NCI-H187 (cell line): ENCODE measurements around the gene ACACB.

Experiments
- DNase-seq, 2 experiments: peaks; one replicate each; lab custom pipeline; 2025; lab: John Stamatoyannopoulos, UW

ACACB gene

DNA sequence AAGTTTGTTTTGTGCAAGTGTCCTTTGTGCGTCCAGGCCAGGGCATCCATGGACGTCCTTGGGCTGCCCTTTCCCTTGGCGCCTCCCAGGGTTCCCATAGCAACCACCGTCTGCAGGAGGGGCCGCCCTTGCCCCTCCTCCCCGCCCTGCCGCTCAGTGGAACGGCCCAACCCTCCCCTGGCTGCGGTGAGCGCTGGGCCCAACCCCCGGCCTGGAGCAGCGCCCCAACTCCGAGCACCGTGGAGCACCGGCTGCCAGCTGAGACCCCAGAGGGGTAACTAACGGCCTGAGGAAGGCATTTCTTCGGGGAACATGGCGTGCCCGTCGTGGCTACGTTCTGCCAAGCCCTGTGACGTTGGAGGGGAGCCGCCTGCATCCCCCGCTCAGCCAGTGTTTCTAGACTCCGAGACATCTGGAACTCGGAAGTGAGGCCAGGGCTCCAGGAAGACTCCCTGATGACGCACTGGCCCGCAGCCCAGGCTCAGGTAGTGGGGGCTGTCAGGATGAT is 5.3 kb upstream of the ACACB start:
- DNase-seq, result no peak

DNA sequence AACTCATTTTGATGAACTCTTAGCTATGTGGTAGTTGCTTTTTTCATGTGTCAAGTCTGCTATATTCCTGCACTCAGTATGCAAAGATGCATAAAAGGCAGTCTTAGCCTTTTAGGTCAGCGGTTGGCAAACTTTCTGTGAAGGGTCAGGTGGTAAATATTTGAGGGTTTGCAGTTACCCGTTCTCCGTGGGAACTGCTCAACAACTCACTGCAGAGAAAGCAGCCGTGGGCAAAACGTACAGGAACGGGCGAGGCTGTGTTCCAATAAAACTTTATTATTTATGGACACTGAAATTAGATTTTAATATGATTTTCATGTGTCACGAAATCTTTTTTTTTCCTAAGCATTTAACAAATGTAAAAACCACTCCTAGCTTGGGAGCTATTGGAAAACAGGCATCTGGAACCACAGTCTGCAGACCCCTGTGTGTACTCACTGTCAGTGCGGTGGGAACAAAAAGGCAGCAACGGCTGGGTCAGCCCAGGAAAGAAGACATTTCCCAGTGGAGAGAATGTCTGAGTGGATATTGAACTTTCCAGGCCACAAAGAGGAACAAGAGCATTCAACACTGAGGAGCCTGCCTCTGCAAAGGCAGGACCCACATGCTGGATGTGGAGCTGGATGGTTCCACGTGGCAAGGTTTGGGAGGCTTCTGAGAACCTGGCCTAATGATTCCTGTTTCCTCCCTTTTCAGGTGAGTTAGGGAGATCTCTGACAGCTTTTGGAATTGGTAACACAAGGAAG is 3.5 kb upstream of the ACACB start:
- no peak for DNase-seq

DNA sequence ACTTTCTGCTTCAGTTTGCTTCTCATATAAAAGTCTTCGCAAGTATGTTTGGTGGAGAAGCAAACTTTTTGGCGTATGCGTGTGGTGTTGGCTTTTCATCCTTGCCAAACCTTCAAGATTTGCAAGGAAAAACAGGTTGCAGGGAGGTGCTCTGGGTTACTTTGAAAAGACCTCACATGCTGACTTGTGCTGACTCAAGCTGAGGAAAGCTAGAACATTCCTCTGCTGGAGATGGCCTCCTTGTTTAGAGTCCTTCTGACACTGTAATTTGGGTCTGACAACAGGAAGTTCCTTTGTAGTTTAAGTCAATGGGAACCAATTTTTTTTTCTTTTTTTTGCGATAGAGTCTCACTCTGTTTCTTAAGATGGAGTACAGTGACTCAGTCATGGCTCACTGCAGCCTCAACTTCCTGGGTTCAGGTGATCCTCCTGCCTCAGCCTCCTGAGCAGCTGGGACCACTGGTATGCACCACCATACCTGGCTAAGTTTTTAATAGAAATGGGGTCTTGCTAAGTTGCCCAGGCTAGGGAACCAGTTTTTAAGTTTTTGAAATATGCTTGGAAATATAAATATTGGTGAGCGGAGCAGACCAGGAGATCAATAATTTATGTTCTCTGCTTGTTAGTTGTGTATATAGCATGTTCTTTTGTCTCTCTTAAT is 2.6 kb upstream of the ACACB start:
- DNase-seq, result no peak

DNA sequence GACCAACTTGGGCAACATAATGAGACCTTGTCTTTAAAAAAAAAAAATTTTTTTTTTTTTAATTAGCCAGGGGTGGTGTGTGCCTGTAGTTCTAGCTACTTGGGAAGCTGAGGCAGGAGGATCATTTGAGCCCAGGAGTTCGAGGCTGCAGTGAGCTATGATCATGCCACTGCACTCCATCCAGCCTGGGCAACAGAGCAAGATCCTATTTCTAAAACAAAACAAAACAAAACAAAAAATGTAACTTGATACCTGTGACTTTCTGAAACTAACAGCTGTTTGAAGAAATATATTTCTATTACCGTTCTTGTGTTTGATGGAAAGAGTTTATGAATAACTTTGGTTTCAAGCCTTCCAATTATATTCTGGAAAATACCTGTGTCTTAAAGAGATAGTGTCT is 1.7 kb upstream of the ACACB start:
- DNase-seq, result no peak

DNA sequence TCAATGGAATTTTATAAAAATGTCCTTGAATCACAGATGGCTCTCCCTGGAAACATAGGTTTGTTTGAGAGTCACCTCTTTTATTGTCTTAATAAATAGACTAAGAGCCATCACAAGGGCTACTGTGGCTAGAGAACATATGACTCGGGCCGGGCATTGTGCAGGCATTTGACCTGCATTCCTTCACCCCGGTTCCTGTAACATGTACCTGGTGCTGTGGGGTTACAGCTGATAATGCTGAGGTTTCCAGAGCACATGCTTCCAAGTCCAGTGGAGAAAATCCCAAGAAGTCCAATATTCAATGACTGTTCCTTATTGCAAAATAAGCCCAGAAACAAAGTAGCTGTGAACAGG is 1.0 kb upstream of the ACACB start:
- DNase-seq, result no peak

DNA sequence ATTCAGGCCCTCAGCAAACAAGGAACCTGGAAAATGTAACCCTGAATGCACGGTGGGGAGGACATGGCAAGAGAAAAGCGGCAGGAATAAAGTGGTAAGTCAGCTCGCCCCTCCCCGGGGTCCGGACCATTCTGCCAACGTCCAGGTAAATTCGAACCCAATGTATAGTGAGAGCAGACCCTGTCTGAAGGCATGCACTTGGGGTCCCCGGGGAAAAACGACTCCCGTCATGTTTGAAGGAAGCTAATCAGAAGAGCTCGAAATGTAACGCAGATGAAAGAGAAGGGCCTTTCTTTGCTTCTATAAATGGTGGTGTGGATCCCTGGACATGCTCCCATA is 193 bp downstream of the ACACB start:
- DNase-seq, result no peak

DNA sequence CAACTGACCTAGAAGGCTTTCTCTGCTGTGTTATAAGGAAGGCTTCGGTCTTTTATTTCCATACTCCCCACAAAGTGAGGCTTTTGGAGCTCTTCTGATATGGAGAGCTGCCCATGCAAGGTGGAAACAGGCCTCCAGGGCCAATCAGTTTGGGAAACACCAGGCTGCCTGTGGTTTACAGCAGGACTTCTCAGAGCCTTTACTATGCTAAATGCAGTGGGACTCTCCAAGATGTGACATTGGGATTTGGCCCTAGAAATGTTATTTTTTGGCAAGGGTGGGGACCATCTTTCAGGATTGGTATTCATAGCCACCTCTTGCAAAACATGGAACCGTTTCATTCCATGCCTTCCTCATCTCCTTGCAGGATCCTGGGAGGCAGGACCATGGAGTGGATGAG is 3.7 kb downstream of the ACACB start:
- DNase-seq, result no peak

DNA sequence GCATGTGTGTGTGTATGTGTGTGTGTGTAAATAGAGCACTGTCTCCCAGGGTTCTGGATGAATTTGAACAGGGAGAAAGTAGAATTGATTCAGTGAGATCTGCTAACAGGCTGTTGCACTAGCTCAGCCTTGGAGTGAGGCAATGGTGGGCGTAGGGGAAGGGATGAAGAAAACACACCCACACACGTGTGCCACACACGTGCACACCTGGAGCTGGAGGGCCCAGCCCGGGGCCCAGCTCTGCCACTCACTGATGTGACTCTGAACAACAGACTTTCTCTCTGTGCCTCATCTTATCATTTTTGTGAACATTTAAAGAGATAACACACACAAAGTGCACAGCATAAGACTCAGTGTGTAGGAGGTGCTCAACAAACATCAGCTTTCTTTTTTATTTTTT is 4.2 kb downstream of the ACACB start:
- no peak for DNase-seq

DNA sequence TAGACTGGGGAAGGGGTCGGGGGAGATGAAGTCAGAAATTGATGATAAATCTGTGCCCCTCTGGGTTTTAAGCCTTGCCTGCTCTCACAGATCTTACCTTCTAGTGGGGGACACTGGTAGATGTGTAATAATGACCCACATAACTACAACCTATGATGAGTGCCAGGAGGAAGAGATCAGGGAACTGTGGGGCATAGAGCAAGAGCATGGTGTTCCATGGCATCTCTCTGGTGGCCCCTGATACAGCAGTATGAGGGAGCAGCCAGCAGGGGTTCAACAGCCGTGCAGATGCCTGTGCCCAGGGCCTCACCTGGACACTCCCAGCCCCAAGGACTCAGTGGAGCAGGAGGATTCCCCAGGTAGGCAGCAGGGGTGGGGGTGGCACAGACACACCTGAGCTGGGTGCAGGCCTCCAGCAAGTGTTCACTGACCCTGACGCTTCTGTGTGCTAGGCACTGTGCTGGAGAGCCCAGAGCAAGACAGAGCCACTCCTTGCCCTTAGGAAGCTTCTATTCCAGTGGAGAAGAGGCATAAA is 5.0 kb downstream of the ACACB start:
- DNase-seq, result no peak

DNA sequence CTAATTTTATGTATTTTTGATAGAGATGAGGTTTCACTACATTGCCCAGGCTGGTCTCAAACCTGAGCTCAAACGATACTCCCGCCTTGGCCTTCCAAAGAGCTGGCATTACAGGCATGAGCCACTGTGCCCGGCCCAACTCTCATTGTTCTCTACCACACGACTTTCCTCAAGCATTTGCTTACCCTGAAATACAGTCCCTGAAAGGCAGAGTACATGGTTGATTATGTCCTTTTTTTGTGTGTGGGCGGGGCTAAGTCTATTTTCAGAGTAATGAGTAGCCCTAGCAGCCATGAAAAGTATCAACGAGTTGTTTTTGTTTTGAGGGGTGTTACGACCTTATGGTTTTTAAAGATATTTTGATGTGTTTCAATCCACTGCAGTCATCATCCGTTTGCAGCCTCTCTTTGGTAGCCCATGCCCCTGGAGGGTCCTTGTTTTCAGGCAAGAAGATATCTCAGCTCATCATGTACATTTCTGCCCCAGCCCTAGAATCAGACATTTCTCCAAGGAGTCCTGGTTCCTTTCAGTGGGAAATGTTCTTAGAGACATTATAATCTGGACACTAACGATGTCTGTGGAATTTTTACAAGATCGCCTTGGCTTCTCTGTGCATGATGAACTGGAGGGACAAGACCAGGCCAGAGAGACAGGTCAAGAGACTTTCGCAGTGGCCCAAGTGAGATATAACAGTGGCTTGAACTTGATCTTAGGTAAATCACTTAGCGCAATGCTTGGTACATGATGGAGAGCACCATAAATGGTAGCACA is 8.7 kb downstream of the ACACB start:
- no peak for DNase-seq

DNA sequence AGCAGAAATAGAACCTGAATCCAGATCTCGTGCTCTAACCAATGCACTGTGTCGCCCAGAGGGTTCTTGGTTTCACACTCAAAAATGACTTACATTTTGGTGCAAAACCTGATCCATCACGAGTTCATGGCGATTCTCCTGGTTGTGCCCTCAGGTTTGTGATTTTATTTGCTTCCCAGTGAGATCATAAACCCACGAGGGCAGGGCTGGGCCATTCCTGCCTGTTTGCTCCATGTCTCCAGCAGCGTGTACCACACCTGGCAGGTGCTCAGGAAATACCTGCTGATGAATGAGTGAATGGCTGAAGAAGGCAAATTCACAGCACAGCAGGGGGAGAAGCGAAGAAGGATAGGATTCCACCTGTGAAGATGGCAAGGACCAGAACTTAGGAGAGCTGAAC is 9.4 kb downstream of the ACACB start:
- no peak for DNase-seq

DNA sequence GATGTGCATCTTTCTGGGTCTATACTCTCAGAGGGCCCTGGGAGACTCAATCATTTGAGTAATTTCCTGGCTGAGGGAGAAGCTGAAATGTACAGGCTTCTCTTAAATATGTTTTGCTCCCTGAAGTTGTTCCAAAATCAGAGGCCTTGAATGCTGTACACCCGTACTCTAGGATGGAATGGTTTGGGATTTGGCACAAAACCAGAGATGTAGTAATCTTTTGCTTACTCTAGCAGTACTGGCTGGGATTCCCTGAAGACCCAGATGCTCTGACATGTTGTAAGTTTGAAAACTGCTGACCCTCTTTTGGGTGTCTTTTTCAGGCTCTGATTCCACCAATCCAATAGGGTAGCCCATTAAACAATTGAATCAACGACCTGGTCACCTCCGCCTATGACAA is 10.4 kb downstream of the ACACB start:
- DNase-seq, result no peak

DNA sequence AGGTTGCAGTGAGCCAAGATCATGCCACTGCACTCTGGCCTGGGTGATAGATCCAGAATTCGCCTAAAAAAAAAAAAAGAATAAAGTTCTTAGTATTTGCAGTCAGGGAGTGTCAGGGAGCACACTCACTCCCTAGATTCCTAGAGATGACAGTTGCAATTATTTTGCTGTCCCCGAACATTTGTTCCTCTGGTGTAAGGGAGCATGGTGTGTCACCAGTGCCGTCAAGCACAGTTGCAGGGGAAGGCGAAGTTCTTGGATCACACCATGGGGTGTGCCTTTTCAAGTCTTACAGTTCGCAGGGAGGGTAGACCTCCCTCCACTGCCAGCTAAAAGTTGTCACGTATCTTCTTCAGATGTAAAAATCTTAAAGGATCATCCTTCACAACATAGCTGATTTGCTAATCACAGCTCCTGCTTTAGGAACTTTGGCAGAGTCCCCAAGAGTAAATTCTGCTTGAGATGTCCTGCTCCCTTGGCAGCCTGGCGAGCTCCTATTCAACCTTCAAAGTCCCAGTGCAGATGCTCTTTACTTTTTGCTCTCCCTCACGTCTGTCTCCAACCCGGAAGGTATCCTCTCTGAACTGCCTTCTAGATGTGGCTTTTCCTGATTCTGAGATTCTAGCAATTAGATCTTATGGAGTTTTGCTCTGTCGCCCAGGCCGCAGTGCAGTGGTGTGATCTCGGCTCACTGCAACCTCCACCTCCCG is 11.3 kb downstream of the ACACB start:
- DNase-seq, result no peak

DNA sequence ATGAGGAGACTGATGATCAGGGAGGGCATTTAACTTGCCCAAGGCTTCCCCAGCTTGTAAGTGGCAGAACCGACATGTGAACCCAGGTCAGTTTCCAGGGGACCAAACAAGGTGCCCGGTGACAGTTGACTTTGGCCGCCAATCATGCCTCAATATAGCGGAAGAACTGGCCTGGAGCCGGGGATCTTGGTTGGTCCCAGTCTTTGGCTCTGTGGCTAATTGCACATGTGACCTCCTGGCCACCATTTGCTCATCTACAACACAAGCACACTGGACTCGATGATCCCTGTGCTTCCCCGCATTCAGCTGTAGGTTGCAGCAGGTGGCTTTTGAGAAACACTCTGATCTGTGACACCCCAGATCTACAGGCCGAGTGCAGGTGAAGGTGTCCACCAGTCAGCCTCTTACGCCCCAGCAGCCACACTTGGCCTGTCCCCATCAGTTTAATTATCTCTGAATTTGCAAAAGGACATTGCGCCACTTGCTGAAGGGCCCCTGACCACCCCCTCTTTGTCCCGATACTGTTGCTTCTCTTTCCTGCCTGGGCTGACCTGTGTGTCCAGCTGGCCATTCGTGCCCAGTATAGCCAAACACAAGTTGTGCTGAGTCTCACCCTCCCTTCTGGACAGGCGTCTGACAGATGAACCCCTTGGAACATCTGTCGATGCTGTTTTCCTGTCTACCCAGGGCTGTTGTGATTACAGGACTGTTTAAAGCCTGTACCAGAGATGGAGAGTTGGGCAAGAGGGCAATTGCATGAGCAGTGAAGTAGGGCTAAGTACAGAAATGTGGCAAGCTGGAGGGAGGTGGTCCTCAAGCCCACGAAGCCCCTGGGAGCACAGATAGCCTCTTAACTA is 14.1 kb downstream of the ACACB start:
- DNase-seq, result no peak

DNA sequence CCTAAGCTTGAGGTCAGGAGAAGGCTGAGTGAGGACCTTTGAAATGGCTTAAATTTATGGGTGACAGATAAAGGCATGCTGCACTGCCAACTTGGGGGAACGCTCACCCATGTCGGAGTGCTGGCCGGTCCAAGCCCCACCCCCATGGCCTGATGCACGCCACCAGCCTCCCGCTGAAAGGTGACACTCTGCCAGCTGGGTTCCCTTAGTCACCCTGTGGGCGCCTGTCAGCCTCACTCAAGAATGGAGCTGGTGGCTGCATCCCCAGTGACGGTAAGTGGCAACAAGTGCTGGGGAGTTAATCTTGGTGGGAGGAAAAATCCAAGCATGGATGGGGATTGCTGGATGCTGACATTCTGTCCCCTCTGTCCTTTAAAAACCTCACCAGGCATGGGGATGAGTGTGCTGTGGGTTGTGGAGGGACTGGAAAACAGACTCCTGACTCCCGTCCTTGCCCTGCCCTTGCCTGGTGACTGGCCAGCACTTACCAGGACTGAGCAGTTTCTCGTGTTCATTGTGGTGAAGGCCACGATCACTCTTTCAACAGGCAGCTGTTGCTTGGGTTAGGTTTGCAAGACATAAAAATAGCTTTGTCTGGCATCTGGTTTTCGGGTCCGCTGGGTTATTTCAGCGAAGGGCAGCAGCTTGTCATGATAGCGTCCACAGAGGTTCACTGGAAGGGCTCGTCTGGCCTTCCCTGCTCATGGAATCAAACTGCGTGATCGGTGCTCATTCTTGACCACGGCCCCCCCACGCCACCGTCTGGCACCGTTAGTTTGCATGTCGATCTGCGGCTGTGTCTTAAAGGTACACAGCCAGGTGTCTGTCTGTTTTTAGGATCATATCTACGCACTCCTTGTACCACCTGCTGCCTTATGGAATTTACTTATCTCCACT is 15.0 kb downstream of the ACACB start:
- no peak for DNase-seq

DNA sequence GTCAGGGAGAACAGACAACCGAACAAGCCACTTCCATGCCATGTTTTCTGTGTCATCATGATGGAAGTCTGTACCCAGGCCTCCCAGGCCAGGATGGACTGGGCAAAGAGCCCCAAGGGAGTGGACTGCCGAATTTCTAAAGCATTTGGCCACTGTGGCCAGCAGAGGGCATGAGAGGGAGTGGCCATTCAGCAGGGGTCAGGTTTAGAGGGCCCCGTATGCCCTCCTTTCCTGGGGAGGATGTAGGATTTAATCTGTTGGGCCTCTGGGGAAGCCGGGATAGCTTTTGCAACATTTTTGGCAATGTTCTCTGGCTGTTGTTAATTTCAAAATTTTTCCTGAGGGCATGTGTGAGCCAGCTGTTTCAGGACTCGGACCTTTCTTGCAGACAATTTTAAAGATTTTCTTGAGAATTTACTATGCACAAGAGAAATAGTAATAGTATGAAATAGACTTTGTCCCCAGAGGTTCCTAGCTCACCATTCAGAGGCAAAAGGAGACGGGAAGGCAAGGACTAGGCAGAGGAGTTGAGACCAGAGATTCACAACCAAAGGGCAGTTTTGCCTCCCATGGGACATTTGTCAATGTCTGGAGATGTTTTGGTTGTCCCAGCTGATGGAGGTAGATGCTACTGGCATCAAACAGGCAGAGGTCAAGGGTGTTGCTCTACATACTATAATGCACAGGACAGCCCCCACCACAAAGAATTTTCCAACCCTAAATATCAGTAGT is 18.0 kb downstream of the ACACB start:
- DNase-seq, result no peak

DNA sequence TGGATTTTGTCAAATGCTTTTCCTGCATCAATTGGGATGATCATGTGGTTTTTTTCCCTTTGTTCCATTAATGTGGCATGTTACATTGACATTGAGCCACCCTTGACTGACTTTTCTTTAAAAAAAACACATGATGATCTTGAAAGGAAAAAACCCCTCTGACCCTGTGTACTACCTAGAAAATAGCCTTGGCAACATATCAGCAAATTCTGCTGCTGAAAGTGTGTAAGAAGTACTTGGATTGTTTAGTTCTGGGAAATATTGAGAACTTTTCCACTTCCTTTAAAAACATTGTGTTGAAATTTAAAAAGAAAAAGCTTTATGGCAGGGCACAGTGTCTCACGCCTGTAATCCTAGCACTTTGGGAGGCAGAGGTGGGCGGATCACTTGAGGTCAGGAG is 20.7 kb downstream of the ACACB start:
- DNase-seq, result no peak

DNA sequence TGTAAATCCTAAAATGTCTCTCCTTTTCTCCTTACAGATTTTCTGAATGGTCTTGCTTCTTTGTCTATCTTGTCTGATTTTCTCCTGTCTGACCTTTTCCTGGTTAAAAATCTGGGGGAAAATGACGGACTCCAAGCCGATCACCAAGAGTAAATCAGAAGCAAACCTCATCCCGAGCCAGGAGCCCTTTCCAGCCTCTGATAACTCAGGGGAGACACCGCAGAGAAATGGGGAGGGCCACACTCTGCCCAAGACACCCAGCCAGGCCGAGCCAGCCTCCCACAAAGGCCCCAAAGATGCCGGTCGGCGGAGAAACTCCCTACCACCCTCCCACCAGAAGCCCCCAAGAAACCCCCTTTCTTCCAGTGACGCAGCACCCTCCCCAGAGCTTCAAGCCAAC is 23.0 kb downstream of the ACACB start:
- no peak for DNase-seq

DNA sequence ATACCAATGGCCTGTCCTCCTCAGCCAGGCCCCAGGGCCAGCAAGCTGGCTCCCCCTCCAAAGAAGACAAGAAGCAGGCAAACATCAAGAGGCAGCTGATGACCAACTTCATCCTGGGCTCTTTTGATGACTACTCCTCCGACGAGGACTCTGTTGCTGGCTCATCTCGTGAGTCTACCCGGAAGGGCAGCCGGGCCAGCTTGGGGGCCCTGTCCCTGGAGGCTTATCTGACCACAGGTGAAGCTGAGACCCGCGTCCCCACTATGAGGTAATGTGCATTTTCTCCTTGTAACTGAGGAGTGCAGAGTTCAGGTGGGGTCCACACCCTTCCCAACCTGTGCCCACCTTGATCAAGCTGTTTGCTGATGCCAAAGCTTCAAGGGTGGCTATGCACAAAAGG is 23.4 kb downstream of the ACACB start:
- no peak for DNase-seq

DNA sequence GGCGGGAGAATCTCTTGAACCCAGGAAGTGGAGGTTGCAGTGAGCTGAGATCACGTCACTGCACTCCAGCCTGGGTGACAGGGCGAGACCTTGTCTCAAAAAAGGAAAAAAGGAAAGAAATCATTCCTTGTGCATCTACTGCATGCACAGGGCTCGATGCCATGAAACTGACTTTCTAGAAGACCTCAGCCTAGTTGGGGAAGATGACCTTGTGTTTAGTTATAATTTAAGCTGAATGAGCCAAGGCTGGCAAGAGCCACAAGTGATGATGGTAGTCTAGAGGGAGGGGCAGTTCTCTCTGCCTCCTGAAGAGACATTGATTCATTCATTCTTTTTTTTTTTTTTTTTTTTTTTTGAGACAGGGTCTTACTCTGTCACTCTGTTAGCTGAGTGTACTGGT is 24.2 kb downstream of the ACACB start:
- no peak for DNase-seq
